ENCODE data around the gene ULK4.
A peak's percentile ranks its signal among the peaks of the same experiment; 100 is the strongest.

Gene ULK4

GRCh38 chr3:41331041-41331440 is 630.9 kb downstream of the ULK4 start:
- DNase-seq: no peak

- no peak for DNase-seq
These were observed 631.4 kb downstream of the ULK4 start for GRCh38 chr3:41330465-41330864.

GRCh38 chr3:41329881-41330280 is 632.0 kb downstream of the ULK4 start:
- DNase-seq: no peak

- no peak for DNase-seq
These were observed 633.0 kb downstream of the ULK4 start for GRCh38 chr3:41328926-41329325.

- DNase-seq: peak; percentile 22
These were observed 634.2 kb downstream of the ULK4 start for GRCh38 chr3:41327718-41328117.

- DNase-seq: no peak
These were observed 637.8 kb downstream of the ULK4 start for GRCh38 chr3:41324156-41324475.

GRCh38 chr3:41323467-41324155 is 638.3 kb downstream of the ULK4 start:
- no peak for DNase-seq

- no peak for DNase-seq
These were observed 640.3 kb downstream of the ULK4 start for GRCh38 chr3:41321642-41321980.

- DNase-seq: no peak
These were observed 640.8 kb downstream of the ULK4 start for GRCh38 chr3:41320953-41321641.

- peak; percentile 22 for DNase-seq
These were observed 643.4 kb downstream of the ULK4 start for GRCh38 chr3:41318520-41318919.

- no peak for DNase-seq
These were observed 644.2 kb downstream of the ULK4 start for GRCh38 chr3:41317718-41318117.

- no peak for DNase-seq
These were observed 644.6 kb downstream of the ULK4 start for GRCh38 chr3:41317298-41317697.

- DNase-seq: no peak
These were observed 646.8 kb downstream of the ULK4 start for GRCh38 chr3:41315126-41315525.

- no peak for DNase-seq
These were observed 653.8 kb downstream of the ULK4 start for GRCh38 chr3:41308119-41308518.

- DNase-seq: peak; percentile 30
These were observed 654.8 kb downstream of the ULK4 start for GRCh38 chr3:41307065-41307464.

- peak; percentile 37 for DNase-seq
These were observed 657.3 kb downstream of the ULK4 start for GRCh38 chr3:41304593-41304992.

GRCh38 chr3:41302295-41302694 is 659.6 kb downstream of the ULK4 start:
- DNase-seq: peak; percentile 90

GRCh38 chr3:41301548-41301947 is 660.4 kb downstream of the ULK4 start:
- no peak for DNase-seq

GRCh38 chr3:41299036-41299435 is 662.9 kb downstream of the ULK4 start:
- DNase-seq: no peak

GRCh38 chr3:41297750-41298149 is 664.2 kb downstream of the ULK4 start:
- no peak for DNase-seq

- DNase-seq: no peak
These were observed 665.3 kb downstream of the ULK4 start for GRCh38 chr3:41296556-41296955.

- no peak for DNase-seq
These were observed 666.2 kb downstream of the ULK4 start for GRCh38 chr3:41295740-41296139.

- DNase-seq: no peak
These were observed 668.7 kb downstream of the ULK4 start for GRCh38 chr3:41293169-41293681.

- DNase-seq: peak; percentile 30
These were observed 671.2 kb downstream of the ULK4 start for GRCh38 chr3:41290736-41291135.

- no peak for DNase-seq
These were observed 671.6 kb downstream of the ULK4 start for GRCh38 chr3:41290306-41290705.
